Astrocyte (in vitro differentiated cells and primary cell): ENCODE data around the gene ZIC4.

Source experiments
- CTCF ChIP-seq: IDR thresholded peaks from 2 replicates; pipeline ENCODE4 v1.5.1; 2011; ENCODE audit warnings: low read depth, mild to moderate bottlenecking, inconsistent platforms, low read length, moderate library complexity; ENCODE audit not compliant: insufficient read depth
- EZH2 ChIP-seq: IDR thresholded peaks from 2 replicates; pipeline ENCODE4 v1.6.1; 2012; ENCODE audit warnings: mild to moderate bottlenecking, low read length, inconsistent platforms; ENCODE audit not compliant: insufficient read depth

DNA sequence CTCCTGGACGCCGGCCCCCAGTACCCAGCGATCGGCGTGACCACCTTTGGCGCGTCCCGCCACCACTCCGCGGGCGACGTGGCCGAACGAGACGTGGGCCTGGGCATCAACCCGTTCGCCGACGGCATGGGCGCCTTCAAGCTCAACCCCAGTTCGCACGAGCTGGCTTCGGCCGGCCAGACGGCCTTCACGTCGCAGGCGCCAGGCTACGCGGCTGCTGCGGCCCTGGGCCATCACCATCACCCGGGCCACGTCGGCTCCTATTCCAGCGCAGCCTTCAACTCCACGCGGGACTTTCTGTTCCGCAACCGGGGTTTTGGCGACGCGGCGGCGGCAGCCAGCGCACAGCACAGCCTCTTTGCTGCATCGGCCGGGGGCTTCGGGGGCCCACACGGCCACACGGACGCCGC, 3.8 kb upstream of the ZIC4 start:
- no peak for TF ChIP-seq EZH2
- TF ChIP-seq CTCF: no peak
